NB4 (cell line): Measurements from ENCODE around the gene NIPAL1.

Experiments
- MYC ChIP-seq: IDR thresholded peaks from 2 replicates; pipeline ENCODE4 v1.6.1; 2011; ENCODE audit warnings: low read depth, low read length
- POLR2A ChIP-seq: IDR thresholded peaks from 2 replicates; pipeline ENCODE4 v1.6.1; 2011; ENCODE audit warnings: mild to moderate bottlenecking; ENCODE audit not compliant: insufficient read length; ENCODE audit errors: extremely low read depth
- TF ChIP-seq, protein P1 (sequence below): IDR thresholded peaks from one replicate; pipeline ENCODE4 v1.5.1; 2012; ENCODE audit warnings: low read depth, low read length

DNA sequence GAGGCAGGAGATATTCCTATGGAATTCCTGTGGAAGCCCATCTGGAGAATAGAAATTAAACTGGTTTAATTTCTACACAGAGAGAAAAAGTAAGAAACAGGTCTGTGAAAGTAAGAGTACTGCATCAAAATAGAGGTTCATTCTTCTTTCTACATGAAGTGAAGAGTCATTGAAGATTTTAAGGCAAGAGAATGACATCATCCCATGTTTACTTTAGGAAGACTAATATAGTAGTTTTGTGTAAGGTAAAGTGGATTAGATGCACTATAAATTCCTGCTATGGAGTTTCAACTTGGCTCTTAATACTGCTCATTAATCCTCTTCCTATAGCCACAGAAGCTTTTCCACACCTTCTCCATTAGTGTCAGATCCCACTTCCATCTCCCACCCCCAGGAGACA is 47.7 kb upstream of the NIPAL1 start:
- TF ChIP-seq, protein P1, sequence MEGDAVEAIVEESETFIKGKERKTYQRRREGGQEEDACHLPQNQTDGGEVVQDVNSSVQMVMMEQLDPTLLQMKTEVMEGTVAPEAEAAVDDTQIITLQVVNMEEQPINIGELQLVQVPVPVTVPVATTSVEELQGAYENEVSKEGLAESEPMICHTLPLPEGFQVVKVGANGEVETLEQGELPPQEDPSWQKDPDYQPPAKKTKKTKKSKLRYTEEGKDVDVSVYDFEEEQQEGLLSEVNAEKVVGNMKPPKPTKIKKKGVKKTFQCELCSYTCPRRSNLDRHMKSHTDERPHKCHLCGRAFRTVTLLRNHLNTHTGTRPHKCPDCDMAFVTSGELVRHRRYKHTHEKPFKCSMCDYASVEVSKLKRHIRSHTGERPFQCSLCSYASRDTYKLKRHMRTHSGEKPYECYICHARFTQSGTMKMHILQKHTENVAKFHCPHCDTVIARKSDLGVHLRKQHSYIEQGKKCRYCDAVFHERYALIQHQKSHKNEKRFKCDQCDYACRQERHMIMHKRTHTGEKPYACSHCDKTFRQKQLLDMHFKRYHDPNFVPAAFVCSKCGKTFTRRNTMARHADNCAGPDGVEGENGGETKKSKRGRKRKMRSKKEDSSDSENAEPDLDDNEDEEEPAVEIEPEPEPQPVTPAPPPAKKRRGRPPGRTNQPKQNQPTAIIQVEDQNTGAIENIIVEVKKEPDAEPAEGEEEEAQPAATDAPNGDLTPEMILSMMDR: no peak
- TF ChIP-seq POLR2A (no peak), MYC (no peak)
